CD4-positive, alpha-beta T cell treated with Interleukin-17A for 4 hours (primary cell): ENCODE measurements around the gene PRUNE1.

Source experiments
- DNase-seq: peaks from one replicate; pipeline ENCODE4 v3.0.0-alpha.2; 2020; ENCODE audit warnings: mixed read lengths

Gene PRUNE1

GRCh38 chr1:150979092-150980056 lies 28.9 kb upstream of the PRUNE1 start:
- peak; percentile 93 for DNase-seq

- DNase-seq = no peak
These were observed 27.0 kb upstream of the PRUNE1 start for GRCh38 chr1:150981177-150981804.

- DNase-seq = no peak
These were observed 26.2 kb upstream of the PRUNE1 start, which contains the start of gene ANXA9 for GRCh38 chr1:150981805-150982712. Gene ANXA9 (plus strand): TSS chr1:150982292. CDS start chr1:150983106, 814 bp downstream.

GRCh38 chr1:150985179-150985825 lies 22.9 kb upstream of the PRUNE1 start:
- DNase-seq = no peak

- no peak for DNase-seq
These were observed 20.3 kb upstream of the PRUNE1 start for GRCh38 chr1:150987924-150988323.

GRCh38 chr1:150992626-150993025 lies 15.6 kb upstream of the PRUNE1 start:
- DNase-seq = no peak

- no peak for DNase-seq
These were observed 14.0 kb upstream of the PRUNE1 start for GRCh38 chr1:150994248-150994647.

GRCh38 chr1:150995460-150995859 lies 12.8 kb upstream of the PRUNE1 start:
- DNase-seq = no peak

GRCh38 chr1:150995896-150996295 lies 12.4 kb upstream of the PRUNE1 start:
- DNase-seq = peak; percentile 44

GRCh38 chr1:150997126-150997872 lies 10.9 kb upstream of the PRUNE1 start:
- DNase-seq = no peak

- DNase-seq = no peak
These were observed 10.3 kb upstream of the PRUNE1 start for GRCh38 chr1:150997949-150998348.

- DNase-seq = no peak
These were observed 9.1 kb upstream of the PRUNE1 start for GRCh38 chr1:150999051-150999674.

GRCh38 chr1:150999926-151000325 lies 8.3 kb upstream of the PRUNE1 start:
- DNase-seq = no peak

- DNase-seq = no peak
These were observed 7.8 kb upstream of the PRUNE1 start for GRCh38 chr1:151000408-151000807.

GRCh38 chr1:151001602-151002001 lies 6.6 kb upstream of the PRUNE1 start:
- DNase-seq = no peak

- no peak for DNase-seq
These were observed 6.2 kb upstream of the PRUNE1 start for GRCh38 chr1:151002051-151002450.

- DNase-seq = no peak
These were observed 5.6 kb upstream of the PRUNE1 start for GRCh38 chr1:151002611-151003010.

- DNase-seq = peak; percentile 43
These were observed 5.1 kb upstream of the PRUNE1 start for GRCh38 chr1:151003180-151003579.

GRCh38 chr1:151005729-151006319 lies 2.4 kb upstream of the PRUNE1 start:
- no peak for DNase-seq

- peak; percentile 41 for DNase-seq
These were observed 1.8 kb upstream of the PRUNE1 start, which contains the start of gene MINDY1 for GRCh38 chr1:151006327-151007052. Gene MINDY1 (minus strand): TSS chr1:151006902. CDS start chr1:151002617, 4,285 bp downstream.
